Superior temporal gyrus (tissue), 1 donor: ENCODE data around the gene GPSM1.
"Not testable (repeated sequence)": the region's sequence is repeated elsewhere in the genome, so short reads cannot be mapped to it uniquely, and the experiment has no call there.

Source experiments
- DNase-seq: peaks from one replicate; pipeline ENCODE4 v3.0.0-alpha.2; 2016; ENCODE audit errors: extremely low spot score

GPSM1 gene

DNA sequence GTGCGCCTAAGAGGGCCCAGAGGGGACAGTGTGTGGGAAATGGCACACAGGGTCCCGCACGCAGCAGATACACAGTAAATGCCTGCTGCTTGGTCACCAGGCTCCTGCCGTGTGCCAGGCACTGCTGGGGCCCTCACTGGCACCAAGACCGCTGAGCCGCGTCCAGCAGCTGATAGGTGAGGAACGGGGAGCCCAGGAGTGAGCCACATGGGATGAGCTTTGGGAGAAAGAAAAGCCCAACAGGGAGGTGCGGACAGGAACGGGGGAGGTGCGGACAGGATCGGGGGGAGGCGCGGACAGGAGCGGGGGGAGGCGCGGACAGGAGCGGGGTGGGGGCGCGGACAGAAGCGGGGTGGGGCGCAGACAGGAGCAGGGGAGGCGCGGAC, 16.5 kb downstream of the GPSM1 start:
- no peak for DNase-seq

DNA sequence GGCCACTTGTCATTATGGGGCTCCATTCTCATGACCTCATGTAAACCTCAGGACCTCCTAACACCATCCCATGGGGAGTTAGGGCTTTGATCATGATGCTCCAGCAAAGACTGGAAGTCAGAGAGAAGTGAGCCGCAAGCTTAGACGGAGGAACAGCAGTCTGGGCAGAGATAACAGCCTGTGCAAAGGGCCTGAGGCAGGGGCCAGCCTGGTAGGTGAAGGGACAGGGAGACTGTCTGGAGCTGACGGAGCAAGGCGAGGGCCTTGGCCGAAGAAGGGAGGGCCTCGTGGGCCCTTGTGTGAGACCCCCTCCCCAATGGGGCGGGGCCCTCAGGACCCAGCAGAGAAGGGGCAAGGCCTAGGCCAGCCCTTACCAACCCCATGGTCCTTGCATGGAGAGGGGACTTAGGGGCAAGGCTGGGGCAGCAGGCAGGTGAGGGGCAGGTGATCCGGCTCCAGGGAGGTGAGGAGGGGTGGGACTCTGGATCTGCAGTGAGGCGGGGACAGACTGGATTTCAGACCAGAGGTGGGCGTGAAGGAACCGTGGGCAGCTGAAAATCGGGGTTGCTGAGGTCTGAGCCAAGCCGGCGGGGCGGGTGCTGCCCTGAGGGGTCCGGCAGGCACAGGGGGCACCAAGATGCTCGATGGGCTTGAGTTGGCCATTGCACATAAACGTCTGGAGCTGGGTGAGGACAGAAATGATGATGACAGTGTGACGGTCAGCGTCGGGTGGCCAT, 17.4 kb downstream of the GPSM1 start:
- no peak for DNase-seq

DNA sequence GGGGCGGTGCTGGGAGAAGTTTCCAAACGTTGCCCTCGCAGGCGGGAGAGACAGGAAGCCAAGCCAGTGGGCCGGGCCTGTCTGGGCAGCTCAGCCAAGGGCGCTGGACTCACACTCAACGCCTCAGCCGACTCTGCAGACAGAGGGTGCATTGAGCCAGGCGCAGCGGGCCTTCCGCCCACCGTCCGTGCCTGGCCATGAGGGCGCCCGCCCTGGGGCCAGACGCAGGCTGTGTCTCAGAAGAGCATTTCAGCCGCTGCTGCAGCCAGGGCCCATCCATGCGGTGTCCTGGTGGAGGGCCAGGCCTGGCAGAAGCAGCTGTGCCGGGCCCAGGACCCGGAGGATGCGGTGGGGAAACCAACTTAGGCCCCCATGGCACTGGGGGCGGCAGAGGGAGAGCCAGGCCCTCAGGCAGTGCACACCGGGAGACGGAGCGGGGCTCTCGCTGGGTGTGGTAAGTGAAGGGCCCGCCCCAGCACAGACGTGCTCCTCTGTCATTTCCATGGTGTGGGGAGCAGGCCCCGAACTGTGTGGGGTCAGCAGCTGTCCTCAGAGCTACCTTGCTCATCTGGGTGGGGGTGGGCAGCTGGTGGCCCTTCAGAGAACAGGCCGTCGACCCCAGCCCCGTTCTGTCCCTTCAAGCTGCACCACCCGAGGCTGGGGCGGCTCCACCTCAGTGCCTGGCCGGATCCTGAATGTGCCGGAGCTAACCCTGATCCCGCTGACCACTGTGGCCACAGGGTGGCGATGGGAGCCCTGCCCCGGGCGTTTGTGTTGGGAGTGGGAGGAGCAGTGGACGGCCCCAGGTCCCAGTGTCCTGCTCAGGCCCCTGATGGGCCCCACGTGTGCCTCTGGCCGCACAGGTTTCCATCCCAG, 18.2 kb downstream of the GPSM1 start:
- DNase-seq, result peak; percentile 85

DNA sequence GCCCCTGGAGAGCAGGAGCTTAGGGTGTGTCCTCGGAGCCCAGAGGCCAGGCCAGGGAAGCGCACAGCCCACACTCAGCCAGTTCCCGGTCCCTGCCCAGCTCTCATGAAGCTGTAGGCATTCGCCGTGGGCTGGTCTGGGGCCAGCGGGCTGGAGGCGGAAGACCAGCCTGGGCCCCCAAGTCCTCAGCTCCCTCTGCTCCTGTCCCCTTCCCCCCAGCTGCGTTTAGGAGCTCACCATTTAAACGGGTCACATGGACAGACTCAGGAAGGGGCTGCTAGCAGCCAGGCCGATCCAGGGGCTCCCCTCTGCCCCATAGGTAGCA, 18.8 kb downstream of the GPSM1 start:
- no peak for DNase-seq

DNA sequence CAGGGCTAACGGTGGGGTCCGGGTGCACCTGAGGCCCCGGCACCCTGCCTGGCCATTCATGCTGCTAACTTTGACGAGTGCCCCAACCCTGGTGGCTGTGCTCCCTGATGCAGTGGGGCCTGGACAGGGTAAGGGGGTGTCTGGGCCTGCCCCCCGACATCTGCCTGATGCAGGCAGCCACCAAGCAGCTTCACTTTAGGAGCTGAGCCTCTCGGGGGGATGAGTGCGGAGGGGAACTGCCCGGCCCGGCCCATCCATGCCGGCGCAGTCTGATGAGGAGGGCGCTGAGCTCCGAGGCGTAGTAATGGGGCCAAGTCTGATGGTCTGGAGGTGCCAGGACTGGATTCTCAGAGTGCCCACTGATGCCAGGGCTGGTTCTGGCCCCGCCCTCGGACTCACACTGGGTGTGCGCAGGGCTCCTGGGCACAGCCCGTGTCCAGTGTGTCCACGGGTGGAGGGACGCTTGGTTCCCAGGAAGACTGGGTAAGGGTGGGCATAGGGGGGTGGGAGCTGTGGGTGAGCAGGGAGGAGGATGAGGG, 19.7 kb downstream of the GPSM1 start:
- no peak for DNase-seq

DNA sequence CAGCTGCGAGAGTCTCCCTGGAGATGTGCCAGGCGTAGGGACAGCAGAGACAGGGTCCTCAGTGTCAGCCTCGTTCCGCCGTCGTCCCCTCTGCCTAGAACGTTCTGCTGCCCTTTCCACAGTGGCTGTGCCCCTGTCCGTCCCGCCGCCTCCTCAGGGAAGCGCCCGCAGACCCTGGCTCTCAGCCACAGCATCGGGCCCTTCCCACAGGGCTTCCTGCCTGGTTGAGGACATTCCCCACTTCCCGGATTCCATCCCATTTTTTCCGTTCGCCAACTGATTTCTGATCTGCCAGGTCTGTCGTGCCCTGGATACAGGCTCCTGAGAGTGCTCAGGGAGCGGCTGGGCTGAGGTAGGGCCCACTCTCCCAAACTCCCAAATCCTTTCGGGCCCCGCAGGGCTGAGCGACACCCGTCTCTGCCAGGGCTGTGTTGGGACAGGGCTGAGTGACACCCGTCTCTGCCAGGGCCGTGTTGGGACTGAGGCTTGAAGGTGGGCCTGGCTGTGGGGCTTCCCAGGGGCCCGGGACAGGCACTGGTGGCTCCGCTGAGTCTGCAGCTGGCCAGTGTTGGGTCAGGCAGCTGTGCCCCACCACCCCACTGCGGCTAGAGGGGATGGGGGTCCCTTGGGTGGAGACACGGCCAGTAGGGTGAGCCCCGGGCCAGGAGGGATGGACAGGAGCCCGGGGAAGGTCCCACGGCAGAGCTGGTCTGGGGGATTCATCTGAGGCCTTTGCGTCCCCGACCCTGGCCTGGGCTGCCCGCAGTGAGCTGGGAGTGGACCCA, 20.3 kb downstream of the GPSM1 start:
- DNase-seq, result no peak

DNA sequence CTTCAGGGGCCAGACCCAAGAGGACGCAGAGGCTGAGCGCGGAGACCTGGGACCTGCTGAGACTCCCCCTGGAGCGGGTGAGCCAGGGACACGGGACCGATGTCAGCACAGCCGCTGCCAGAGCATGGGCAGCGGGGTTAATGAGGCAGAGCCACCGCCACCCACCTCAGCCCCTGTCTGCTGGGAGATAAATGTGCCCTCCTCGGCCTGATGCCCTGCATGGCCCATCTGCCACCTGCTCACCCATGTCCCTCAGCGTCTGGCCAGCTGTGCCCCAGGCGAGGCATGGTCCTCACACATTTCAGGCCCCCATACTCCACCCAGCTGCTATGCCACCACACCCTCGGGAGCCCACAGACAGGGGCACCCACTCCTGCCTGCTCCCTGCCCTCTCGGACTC, 21.4 kb downstream of the GPSM1 start:
- no peak for DNase-seq

DNA sequence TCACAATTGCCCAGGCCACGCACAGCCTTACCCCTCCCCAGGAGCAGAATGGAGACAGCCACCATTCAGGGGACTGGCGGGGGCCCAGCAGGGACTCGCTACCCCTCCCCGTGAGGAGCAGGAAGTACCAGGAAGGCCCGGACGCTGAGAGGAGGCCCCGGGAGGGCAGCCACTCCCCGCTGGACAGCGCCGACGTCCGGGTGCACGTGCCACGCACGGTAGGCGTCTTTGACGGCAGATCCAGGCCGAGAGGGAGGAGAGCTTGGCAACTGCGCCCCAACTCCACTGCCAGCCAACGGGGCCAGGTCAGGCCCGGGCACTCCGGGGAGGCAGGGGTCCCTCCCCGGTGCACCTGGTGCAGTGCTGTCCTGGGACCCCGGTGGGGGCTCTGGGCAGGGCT, 22.2 kb downstream of the GPSM1 start:
- no peak for DNase-seq

DNA sequence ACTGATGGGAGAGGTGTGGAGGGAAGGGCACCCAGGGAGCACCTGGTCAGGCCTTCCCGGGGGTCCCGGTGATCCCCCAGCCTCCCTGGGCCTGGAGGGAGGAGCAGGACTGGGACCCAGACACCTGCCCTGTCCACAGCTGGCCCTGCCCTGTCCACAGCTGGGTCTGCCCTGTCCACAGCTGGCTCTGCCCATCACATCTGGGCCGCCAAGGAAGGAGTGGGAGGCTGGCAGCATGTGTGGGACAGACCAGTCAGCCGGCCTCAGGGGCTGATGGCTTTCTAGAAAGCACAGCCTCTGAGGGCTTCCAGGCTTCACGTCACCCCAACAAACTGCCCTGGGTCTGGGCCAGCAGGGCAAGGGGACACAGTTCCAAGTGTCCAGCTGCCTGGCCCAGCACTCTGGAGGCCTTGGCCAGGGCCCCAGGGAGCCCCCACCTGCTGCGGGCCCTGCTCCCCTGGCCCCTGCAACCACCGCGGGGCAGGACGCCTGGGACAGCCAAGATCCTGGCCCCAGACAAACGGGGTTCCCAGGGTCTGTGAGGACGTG, 24.0 kb downstream of the GPSM1 start:
- DNase-seq, result no peak

DNA sequence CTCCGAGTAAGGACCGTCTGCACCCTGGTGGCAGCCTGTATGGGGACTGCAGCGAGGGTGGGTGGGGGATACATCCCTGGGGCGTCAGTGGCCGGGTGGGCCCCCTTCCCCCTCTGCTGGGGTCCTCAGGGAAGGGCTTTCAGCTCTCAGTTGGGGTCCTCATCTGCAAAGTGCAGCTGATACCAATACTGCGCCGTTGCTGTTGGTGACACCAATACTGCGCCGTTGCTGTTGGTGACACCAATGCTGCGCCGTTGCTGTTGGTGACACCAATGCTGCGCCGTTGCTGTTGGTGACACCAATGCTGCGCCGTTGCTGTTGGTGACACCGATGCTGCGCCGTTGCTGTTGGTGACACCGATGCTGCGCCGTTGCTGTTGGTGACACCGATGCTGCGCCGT, 24.5 kb downstream of the GPSM1 start:
- DNase-seq, result not testable (repeated sequence)

DNA sequence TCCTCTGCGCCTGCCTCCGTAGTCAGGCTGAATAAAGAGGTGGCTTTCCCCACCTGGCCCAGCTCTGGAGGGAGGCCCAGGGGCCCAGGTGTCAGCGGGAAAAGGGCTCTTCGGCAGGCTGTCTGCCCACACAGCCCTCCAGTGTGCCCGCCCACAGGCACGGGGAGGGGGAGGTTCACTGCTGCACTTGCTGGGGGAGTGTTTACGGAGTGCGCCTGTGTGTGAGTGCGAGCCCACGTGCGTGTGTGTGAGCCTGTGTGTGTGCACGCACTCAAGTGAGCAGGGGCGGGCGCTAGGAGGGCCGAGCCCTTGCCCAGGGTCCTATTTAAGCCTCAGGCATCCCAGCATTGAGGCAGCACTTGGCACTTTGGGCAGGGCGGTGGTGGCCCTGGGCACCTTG, 25.3 kb downstream of the GPSM1 start:
- DNase-seq, result no peak

DNA sequence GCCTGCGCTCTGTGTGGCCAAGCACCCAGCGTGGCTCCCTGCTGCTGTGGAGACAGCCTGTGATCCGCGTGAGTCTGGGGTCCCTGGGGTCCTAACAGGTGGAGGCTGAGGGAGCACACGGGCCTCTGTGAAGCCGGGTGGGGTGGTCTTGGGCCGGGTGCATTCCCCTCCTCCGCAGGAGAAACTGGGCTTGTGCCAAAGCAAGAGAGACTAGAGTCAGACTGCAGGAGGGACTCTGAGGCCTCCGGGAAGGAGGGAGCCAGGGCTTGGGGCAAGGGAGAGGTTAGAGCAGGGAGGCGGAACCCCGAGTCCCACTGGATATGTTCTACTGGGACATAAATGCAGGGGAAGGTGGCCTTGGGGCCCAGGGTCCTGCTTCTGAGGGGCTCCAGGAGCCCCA, 25.7 kb downstream of the GPSM1 start:
- no peak for DNase-seq

DNA sequence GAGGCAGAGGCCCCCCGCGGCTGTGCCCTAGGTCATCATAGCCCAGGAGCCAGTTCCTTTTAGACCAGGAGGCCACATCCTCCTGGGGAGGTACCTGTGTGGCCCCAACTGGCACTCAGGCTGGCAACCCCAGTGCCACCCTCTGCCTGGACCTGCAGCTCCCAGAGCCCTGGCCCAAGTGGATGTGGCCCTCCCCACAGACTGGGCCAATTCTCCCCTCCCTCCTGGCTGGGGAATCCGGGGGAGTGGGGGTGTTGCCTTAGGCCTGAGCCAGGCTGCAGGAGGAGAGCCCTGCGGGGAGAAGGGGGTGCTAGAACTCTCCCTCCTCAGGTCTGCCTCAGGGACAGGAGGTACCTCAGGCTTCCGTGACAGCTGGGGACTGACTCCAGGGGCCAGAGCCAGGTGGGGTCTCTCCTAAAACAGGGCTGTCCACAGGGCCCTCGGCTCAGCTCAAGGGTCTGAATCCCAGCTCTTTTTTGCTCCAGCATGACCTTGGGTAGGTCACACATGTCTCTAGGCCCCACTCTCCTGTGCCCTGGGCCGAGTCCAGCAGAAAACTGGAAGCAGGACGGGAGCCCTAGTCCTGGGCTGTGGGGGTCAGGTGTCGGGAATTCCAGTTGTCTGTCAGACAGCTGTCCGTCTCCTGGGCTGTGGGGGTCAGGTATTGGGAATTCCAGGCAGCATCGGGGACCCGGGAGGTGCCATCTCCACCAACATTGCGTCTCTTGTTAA, 26.6 kb downstream of the GPSM1 start:
- DNase-seq, result no peak

DNA sequence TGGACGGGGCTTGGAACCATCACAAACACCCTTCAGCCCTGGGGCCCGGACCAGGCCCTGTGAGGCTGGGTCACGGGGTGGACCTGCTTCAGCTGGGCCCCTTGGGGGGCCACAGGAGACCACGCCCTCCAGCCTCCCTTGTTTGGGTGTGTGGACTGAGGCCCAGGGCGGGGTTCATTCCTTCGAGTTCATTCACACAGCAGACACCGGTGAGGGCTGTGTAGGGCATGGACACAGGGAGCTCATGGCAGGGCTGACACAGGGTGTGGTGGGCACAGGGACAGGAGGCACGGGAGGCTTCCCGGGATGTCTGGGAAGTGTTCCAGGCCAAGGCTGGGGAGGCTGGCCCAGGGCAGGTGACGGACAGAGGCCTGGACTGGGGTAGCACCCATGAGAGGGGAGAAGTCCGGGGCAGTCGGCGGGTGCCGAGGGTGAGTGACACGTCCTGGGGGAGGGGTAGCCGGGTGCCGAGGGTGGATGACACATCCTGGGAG, 27.3 kb downstream of the GPSM1 start:
- DNase-seq, result no peak

DNA sequence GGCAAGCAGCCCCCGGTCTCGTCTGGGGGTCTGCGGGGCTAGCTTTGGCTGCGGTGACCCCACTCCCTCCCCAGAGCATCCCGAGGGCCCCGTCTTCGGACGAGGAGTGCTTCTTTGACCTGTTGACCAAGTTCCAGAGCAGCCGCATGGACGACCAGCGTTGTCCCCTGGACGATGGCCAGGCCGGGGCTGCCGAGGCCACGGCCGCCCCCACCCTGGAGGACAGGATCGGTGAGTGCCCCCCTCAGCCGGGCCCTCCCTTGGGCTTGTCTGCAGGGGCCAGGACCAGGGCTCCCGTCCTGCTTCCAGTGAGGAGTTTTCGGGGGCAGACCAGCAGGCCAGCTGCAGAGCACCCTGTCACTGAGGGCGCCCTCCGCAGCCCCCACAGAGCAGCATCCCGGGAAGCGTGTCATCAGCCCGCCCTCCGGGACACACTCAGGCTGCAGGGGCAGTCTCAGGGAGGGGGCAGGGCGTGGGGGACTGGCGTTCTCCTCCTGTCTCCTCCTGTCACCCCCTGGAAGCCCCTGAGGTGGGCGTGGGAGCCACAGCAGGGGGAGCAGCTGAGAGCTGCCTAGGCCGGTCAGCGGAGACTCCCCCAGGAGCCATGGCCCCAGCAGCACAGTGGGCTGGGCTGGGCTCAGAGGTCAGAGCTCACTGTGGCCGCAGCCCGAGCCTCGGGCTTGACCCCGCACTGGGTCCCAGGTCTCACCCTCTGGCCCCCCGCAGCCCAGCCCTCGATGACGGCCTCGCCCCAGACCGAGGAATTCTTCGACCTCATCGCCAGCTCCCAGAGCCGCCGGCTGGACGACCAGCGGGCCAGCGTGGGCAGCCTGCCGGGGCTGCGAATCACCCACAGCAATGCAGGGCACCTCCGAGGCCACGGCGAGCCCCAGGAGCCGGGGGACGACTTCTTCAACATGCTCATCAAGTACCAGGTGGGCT, 28.5 kb downstream of the GPSM1 start:
- DNase-seq, result no peak

DNA sequence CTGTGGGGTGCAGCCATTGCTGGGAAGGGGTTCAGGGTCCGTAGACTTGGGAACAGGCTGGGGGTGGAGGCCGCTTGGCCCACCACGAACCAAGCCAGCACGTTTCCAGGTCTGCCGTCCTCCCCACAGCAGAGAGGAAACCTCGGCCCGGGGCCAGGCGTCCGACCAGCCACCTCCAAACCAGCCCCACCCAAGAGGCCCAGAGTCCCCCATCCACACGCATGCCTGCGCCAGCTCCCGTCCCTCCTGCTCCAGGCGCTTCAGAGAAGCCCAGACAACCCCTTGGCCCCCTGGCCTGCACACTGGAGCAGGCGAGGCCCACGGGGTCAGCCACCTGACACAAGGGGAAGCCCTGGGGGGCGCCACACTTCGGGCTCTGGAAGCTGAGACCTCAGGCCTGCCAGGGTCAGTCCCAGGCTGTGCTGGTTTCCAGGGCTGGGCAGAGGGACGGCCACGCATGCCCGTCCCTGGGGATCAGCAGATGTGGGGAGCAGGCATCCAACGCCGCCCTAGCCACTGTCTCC, 29.9 kb downstream of the GPSM1 start:
- DNase-seq, result no peak

DNA sequence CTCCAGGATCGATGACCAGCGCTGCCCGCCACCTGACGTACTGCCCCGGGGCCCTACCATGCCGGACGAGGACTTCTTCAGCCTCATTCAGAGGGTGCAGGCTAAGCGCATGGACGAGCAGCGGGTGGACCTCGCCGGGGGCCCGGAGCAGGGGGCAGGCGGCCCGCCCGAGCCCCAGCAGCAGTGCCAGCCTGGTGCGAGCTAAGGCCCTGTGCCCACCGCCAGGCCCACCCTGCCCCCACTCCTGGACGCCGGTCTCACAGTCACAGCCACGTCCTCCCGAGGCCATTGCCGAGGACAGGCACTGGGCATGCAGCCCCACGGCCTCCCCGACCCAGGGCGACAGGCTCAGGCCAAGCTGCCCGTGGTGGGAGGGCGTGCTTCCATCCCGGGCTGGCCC, 30.7 kb downstream of the GPSM1 start:
- DNase-seq, result no peak

DNA sequence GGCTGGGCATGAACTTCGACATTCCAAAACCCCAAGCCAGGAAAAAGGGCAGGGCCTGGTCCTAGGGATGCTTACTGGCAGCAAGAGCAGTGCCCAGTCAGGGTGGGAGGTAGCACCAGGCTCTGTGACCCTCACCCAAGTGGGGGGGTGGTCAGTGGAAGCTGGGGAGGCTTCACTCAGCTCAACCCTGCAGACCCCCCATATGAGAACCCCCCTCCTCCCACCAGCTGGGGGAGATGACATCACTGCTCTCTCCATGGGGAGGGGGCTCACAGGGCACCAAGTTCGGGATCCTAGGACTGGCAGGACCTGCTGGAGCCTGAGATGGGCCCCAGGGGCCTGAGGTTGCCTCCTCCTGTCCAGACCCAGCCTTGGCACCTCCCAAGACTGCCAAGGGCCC, 31.5 kb downstream of the GPSM1 start:
- DNase-seq, result no peak

DNA sequence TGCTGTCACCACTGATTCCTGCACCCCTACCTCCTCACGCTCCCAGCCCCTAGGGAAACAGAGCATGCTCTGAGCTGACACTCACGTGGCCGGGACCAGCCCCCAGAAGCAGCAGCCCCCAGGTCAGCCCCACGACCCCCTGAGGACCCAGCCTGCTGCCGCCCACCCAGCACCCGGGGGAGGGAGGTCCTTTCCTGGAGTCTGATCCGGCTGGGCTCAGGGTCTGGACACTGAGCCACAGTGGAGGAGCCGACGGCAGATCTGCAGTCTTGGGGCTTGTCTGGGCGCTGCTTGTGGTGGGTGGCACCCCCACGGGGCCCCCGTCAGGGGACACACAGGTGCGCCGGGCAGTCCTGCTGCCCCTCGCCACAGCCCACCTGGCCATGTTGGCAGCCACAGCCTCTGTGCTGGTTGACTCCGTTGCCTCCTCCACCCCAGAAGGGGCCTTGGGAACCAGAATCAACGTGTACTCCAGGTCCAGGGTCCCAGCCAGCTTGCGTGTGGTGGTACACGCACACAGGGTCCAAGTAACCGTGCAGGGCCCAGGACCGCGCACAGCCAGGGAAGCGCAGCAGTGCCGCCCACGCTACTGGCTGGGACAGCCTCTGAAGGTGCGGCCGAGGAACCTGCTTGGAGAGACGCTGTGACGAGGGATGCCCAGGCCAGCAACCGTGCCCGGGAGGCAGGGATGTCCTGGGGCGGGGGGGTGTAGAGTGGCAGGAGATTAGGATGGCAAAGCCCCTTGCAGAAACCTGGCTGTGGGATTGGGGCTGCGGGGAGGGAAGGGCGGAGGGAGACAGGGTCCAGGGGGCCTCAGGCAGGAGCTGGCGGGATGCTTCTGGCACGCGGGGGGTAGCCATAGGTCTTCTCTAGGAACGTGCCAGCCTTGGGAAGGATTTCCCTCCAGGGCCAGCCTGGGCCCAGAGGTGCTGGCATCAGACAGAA, 32.7 kb downstream of the GPSM1 start:
- no peak for DNase-seq
